ENCODE results near the gene MAGI1.

The MAGI1 gene

GRCh38 chr3:65381496-65382010 is 657.2 kb downstream of the MAGI1 start:
- no peak for DNase-seq

GRCh38 chr3:65379223-65379622 is 659.5 kb downstream of the MAGI1 start:
- no peak for DNase-seq

- DNase-seq = no peak
Observed at GRCh38 chr3:65377637-65378036, 661.1 kb downstream of the MAGI1 start.

GRCh38 chr3:65376426-65376825 is 662.3 kb downstream of the MAGI1 start:
- DNase-seq = no peak

- DNase-seq = no peak
Observed at GRCh38 chr3:65371053-65371452, 667.7 kb downstream of the MAGI1 start.

GRCh38 chr3:65368866-65369265 is 669.9 kb downstream of the MAGI1 start:
- no peak for DNase-seq

- DNase-seq = no peak
Observed at GRCh38 chr3:65362688-65363087, 676.0 kb downstream of the MAGI1 start.

- no peak for DNase-seq
Observed at GRCh38 chr3:65361448-65361847, 677.3 kb downstream of the MAGI1 start.

- DNase-seq = no peak
Observed at GRCh38 chr3:65356331-65357248, 682.1 kb downstream of the MAGI1 start.

GRCh38 chr3:65354880-65355279 is 683.8 kb downstream of the MAGI1 start:
- DNase-seq = no peak

GRCh38 chr3:65352951-65353350 is 685.8 kb downstream of the MAGI1 start:
- DNase-seq = no peak

- no peak for DNase-seq
Observed at GRCh38 chr3:65351753-65352152, 687.0 kb downstream of the MAGI1 start.

GRCh38 chr3:65350801-65351476 is 687.8 kb downstream of the MAGI1 start:
- no peak for DNase-seq

- DNase-seq = no peak
Observed at GRCh38 chr3:65348398-65348995, 690.2 kb downstream of the MAGI1 start.

- DNase-seq = no peak
Observed at GRCh38 chr3:65347166-65347565, 691.6 kb downstream of the MAGI1 start.

GRCh38 chr3:65344846-65345245 is 693.9 kb downstream of the MAGI1 start:
- no peak for DNase-seq

GRCh38 chr3:65344444-65344843 is 694.3 kb downstream of the MAGI1 start:
- no peak for DNase-seq

GRCh38 chr3:65343736-65344135 is 695.0 kb downstream of the MAGI1 start:
- no peak for DNase-seq

GRCh38 chr3:65343026-65343425 is 695.7 kb downstream of the MAGI1 start:
- no peak for DNase-seq

- no peak for DNase-seq
Observed at GRCh38 chr3:65342084-65342683, 696.5 kb downstream of the MAGI1 start.

- DNase-seq = no peak
Observed at GRCh38 chr3:65339192-65339740, 699.5 kb downstream of the MAGI1 start.

- no peak for DNase-seq
Observed at GRCh38 chr3:65338571-65338970, 700.1 kb downstream of the MAGI1 start.

GRCh38 chr3:65335587-65335986 is 703.1 kb downstream of the MAGI1 start:
- DNase-seq = no peak
